HEK293 (cell line): Measurements from ENCODE around the gene AGTR1.

Experiments used
- CTCF ChIA-PET: fragments of 350-600 bp; formaldehyde crosslinking; extraction: SDS; loops from one replicate; lab custom pipeline; 2021; ENCODE audit warnings: antibody characterized with exemption; lab: Yijun Ruan, JAX
- POLR2A ChIA-PET: fragments of 300-600 bp; formaldehyde crosslinking; extraction: SDS; loops from one replicate; lab custom pipeline; 2020; ENCODE audit warnings: antibody characterized with exemption, inconsistent platforms; lab: Yijun Ruan, JAX
- H3K27ac ChIP-seq: fragments of 200-500 bp; sonication (Bioruptor generic); 2 replicates; pipeline ENCODE4 v1.5.1; 2014; ENCODE audit warnings: low read depth, low read length, control low read depth, inconsistent platforms; ENCODE audit errors: extremely low read depth
- H3K36me3 ChIP-seq, 2 experiments: fragments of 200-500 bp in 1 of 2; sonication (Bioruptor generic) in 1 of 2; 1 replicate in 1 of 2; 2 replicates in 1 of 2; pipeline ENCODE4 v1.5.1; 2014 to 2017; ENCODE audit warnings: inconsistent platforms in 2 of 2, low read length in 2 of 2; ENCODE audit not compliant: control insufficient read depth in 2 of 2, insufficient read depth in 1 of 2
- H3K4me1 ChIP-seq: fragments of 200-500 bp; sonication (Bioruptor generic); 2 replicates; pipeline ENCODE4 v1.5.1; 2014; ENCODE audit warnings: mild to moderate bottlenecking, low read length, inconsistent platforms; ENCODE audit not compliant: control insufficient read depth, insufficient read depth
- H3K4me3 ChIP-seq: 2 replicates; pipeline ENCODE4 v1.5.1; 2011; ENCODE audit warnings: low read depth, mild to moderate bottlenecking, control low read depth, low read length, moderate library complexity
- H3K9me3 ChIP-seq: fragments of 200-500 bp; sonication (Bioruptor generic); 2 replicates; pipeline ENCODE4 v1.5.1; 2014; ENCODE audit warnings: low read depth, low read length, inconsistent platforms; ENCODE audit not compliant: control insufficient read depth, insufficient read depth
- GFI1B ChIP-seq: fragments of 450-650 bp; formaldehyde crosslinking; IDR thresholded peaks from 2 replicates; pipeline ENCODE4 v1.5.1; 2016; ENCODE audit warnings: missing biosample characterization, missing genetic modification characterization
- KLF17 ChIP-seq: fragments of 450-650 bp; formaldehyde crosslinking; IDR thresholded peaks from 2 replicates; pipeline ENCODE4 v1.5.1; 2016; ENCODE audit warnings: missing biosample characterization, missing genetic modification characterization
- KLF8 ChIP-seq: fragments of 450-650 bp; formaldehyde crosslinking; IDR thresholded peaks from 2 replicates; pipeline ENCODE4 v1.5.1; 2016; ENCODE audit warnings: missing biosample characterization, missing genetic modification characterization
- OVOL3 ChIP-seq: fragments of 450-650 bp; formaldehyde crosslinking; IDR thresholded peaks from 2 replicates; pipeline ENCODE4 v1.5.1; 2016; ENCODE audit warnings: missing biosample characterization, missing genetic modification characterization
- PATZ1 ChIP-seq: fragments of 450-650 bp; formaldehyde crosslinking; IDR thresholded peaks from 2 replicates; pipeline ENCODE4 v1.5.1; 2016; ENCODE audit warnings: missing biosample characterization, missing genetic modification characterization
- PRDM4 ChIP-seq: fragments of 450-650 bp; formaldehyde crosslinking; IDR thresholded peaks from 2 replicates; pipeline ENCODE4 v1.5.1; 2017; ENCODE audit warnings: missing biosample characterization, missing genetic modification characterization
- REST ChIP-seq: fragments of 450-650 bp; formaldehyde crosslinking; IDR thresholded peaks from 2 replicates; pipeline ENCODE4 v1.5.1; 2016; ENCODE audit warnings: missing biosample characterization, missing genetic modification characterization
- ZBTB21 ChIP-seq: fragments of 450-650 bp; formaldehyde crosslinking; IDR thresholded peaks from 2 replicates; pipeline ENCODE4 v1.5.1; 2017; ENCODE audit warnings: missing biosample characterization, missing genetic modification characterization
- ZNF140 ChIP-seq: fragments of 450-650 bp; formaldehyde crosslinking; IDR thresholded peaks from 2 replicates; pipeline ENCODE4 v1.5.1; 2016; ENCODE audit warnings: missing biosample characterization, missing genetic modification characterization
- ZNF155 ChIP-seq: fragments of 450-650 bp; formaldehyde crosslinking; IDR thresholded peaks from 2 replicates; pipeline ENCODE4 v1.5.1; 2016; ENCODE audit warnings: missing biosample characterization, missing genetic modification characterization
- ZNF175 ChIP-seq: fragments of 450-650 bp; formaldehyde crosslinking; IDR thresholded peaks from 2 replicates; pipeline ENCODE4 v1.5.1; 2016; ENCODE audit warnings: missing biosample characterization, missing genetic modification characterization
- ZNF19 ChIP-seq: fragments of 450-650 bp; formaldehyde crosslinking; IDR thresholded peaks from 2 replicates; pipeline ENCODE4; 2016; ENCODE audit warnings: missing biosample characterization, missing genetic modification characterization, low read depth
- ZNF214 ChIP-seq: fragments of 450-650 bp; formaldehyde crosslinking; IDR thresholded peaks from 2 replicates; pipeline ENCODE4 v1.5.1; 2017; ENCODE audit warnings: missing biosample characterization, mild to moderate bottlenecking, missing genetic modification characterization, borderline replicate concordance
- ZNF266 ChIP-seq: fragments of 450-650 bp; formaldehyde crosslinking; IDR thresholded peaks from 2 replicates; pipeline ENCODE4 v1.5.1; 2016; ENCODE audit warnings: missing biosample characterization, missing genetic modification characterization, low read depth
- ZNF341 ChIP-seq: fragments of 450-650 bp; formaldehyde crosslinking; IDR thresholded peaks from 2 replicates; pipeline ENCODE4; 2016; ENCODE audit warnings: low read depth, missing biosample characterization, missing genetic modification characterization
- ZNF362 ChIP-seq: fragments of 450-650 bp; formaldehyde crosslinking; IDR thresholded peaks from 2 replicates; pipeline ENCODE4 v1.5.1; 2016; ENCODE audit warnings: missing biosample characterization, missing genetic modification characterization
- ZNF473 ChIP-seq: fragments of 450-650 bp; formaldehyde crosslinking; IDR thresholded peaks from 2 replicates; pipeline ENCODE4 v1.5.1; 2017; ENCODE audit warnings: missing biosample characterization, missing genetic modification characterization
- ZNF48 ChIP-seq: fragments of 450-650 bp; formaldehyde crosslinking; IDR thresholded peaks from 2 replicates; pipeline ENCODE4 v1.5.1; 2016; ENCODE audit warnings: missing biosample characterization, missing genetic modification characterization
- ZNF521 ChIP-seq: fragments of 450-650 bp; formaldehyde crosslinking; IDR thresholded peaks from 2 replicates; pipeline ENCODE4 v1.5.1; 2017; ENCODE audit warnings: missing biosample characterization, mild to moderate bottlenecking, missing genetic modification characterization
- ZNF544 ChIP-seq: fragments of 450-650 bp; formaldehyde crosslinking; IDR thresholded peaks from 2 replicates; pipeline ENCODE4 v1.5.0; 2017; ENCODE audit warnings: missing biosample characterization, missing genetic modification characterization
- ZNF596 ChIP-seq: fragments of 450-650 bp; IDR thresholded peaks from 2 replicates; pipeline ENCODE4 v1.5.0; 2018; ENCODE audit warnings: missing biosample characterization, mild to moderate bottlenecking, missing genetic modification characterization, moderate library complexity
- ZNF610 ChIP-seq: fragments of 450-650 bp; formaldehyde crosslinking; IDR thresholded peaks from 2 replicates; pipeline ENCODE4 v1.5.1; 2016; ENCODE audit warnings: missing biosample characterization, missing genetic modification characterization, borderline replicate concordance
- ZNF624 ChIP-seq: fragments of 450-650 bp; formaldehyde crosslinking; IDR thresholded peaks from 2 replicates; pipeline ENCODE4 v1.5.1; 2017; ENCODE audit warnings: missing biosample characterization, missing genetic modification characterization
- ZNF626 ChIP-seq: fragments of 450-650 bp; sonication (Bioruptor Pico); formaldehyde crosslinking; IDR thresholded peaks from 2 replicates; pipeline ENCODE4 v1.5.1; 2018; ENCODE audit warnings: missing biosample characterization, missing genetic modification characterization, inconsistent platforms
- ZNF776 ChIP-seq: fragments of 450-650 bp; formaldehyde crosslinking; IDR thresholded peaks from 2 replicates; pipeline ENCODE4 v1.5.0; 2017; ENCODE audit warnings: missing biosample characterization, missing genetic modification characterization, borderline replicate concordance
- ZNF777 ChIP-seq: fragments of 450-650 bp; formaldehyde crosslinking; IDR thresholded peaks from 2 replicates; pipeline ENCODE4 v1.5.1; 2017; ENCODE audit warnings: missing biosample characterization, missing genetic modification characterization, borderline replicate concordance

The AGTR1 gene

GRCh38 chr3:148740291-148740690 is 42.6 kb downstream of the AGTR1 start:
- no peak for TF ChIP-seq KLF17 (tag by site-specific recombination)
- TF ChIP-seq ZNF19 = no peak
- TF ChIP-seq ZNF48 (tag by site-specific recombination) = no peak
- TF ChIP-seq PRDM4 = no peak
- TF ChIP-seq ZNF626 (tag by site-specific recombination) = no peak
- TF ChIP-seq ZNF596 (tag by site-specific recombination) = no peak
- no peak for TF ChIP-seq ZNF175 (tag by site-specific recombination)
- no peak for TF ChIP-seq OVOL3 (tag by site-specific recombination)
- TF ChIP-seq ZNF473 (tag by site-specific recombination) = no peak
- no peak for TF ChIP-seq ZNF521 (tag by site-specific recombination)
- no peak for TF ChIP-seq KLF8 (tag by site-specific recombination)
- no peak for TF ChIP-seq REST (tag by site-specific recombination)
- no peak for TF ChIP-seq ZNF610 (tag by site-specific recombination)
- TF ChIP-seq ZNF624 = no peak
- no peak for TF ChIP-seq ZNF776 (tag by site-specific recombination)
- no peak for TF ChIP-seq GFI1B (tag by site-specific recombination)
- TF ChIP-seq ZNF777 = no peak
- no peak for TF ChIP-seq ZNF214
- no peak for TF ChIP-seq ZNF362
- no peaks in the 10 kb centered on the region for H3K36me3 ChIP-seq
- H3K4me3 ChIP-seq = no peak overlapping the region
- ChIA-PET CTCF (no interaction called here), POLR2A (no interaction called here)
- H3K9me3 ChIP-seq = no peaks in the 10 kb centered on the region
- no peaks in the 10 kb centered on the region for H3K4me1 ChIP-seq
- H3K27ac ChIP-seq = no peak overlapping the region

GRCh38 chr3:148741219-148741618 is 43.5 kb downstream of the AGTR1 start:
- CTCF ChIA-PET = interaction anchor here (0.5 kb wide), 1 partner anchor 118 kb away, joined by 3 read pairs; no protein-coding TSS in a partner anchor
- no peak for TF ChIP-seq ZNF341 (tag by site-specific recombination)
- TF ChIP-seq ZNF140 (tag by site-specific recombination) = no peak
- TF ChIP-seq ZNF266 (tag by site-specific recombination) = no peak
- TF ChIP-seq ZNF155 = no peak
- TF ChIP-seq ZNF544 (tag by site-specific recombination) = no peak
- TF ChIP-seq PATZ1 (tag by site-specific recombination) = no peak
- no peak for TF ChIP-seq ZBTB21 (tag by site-specific recombination)

More at GRCh38 chr3:148741219-148741618, 43.5 kb downstream of the AGTR1 start:
- Histone ChIP-seq H3K9me3 (no peaks in the 10 kb centered on the region), H3K36me3 (no peaks in the 10 kb centered on the region), H3K27ac (no peak overlapping the region), H3K4me3 (no peak overlapping the region), H3K4me1 (no peaks in the 10 kb centered on the region)
- POLR2A ChIA-PET = no interaction called here
